Body of pancreas (tissue), 4 donors: ENCODE results near the gene TRIM42. TPM values are rescaled to one million over a fixed set of nuclear protein-coding genes. Genes with fewer than 3 reads are reported as not detected.
A peak's percentile ranks its signal among the peaks of the same experiment; 100 is the strongest.

Experiments used
- ATAC-seq: fragments of 150-250 bp; one replicate; pipeline ENCODE4 v1.9.1; 2016
- DNase-seq, 4 donors: peaks; one replicate each; pipeline ENCODE4 v3.0.0-alpha.2; 2019
- H3K27ac ChIP-seq, 4 donors: fragments of 200-600 bp; sonication (generic); 1 replicate in 3 of 4; 2 replicates in 1 of 4; pipeline versions ENCODE4 v1.5.1 to v1.6.1; 2016 to 2019; ENCODE audit warnings: mild to moderate bottlenecking in 1 of 4, mixed read lengths in 1 of 4, moderate library complexity in 1 of 4
- H3K27me3 ChIP-seq, 2 donors: fragments of 200-600 bp; sonication (generic); one replicate each; pipeline ENCODE4 v1.6.0; 2016; ENCODE audit warnings: mild to moderate bottlenecking in 1 of 2
- H3K36me3 ChIP-seq, 2 donors: fragments of 200-600 bp; sonication (generic); replicated peaks in 1 of 2; 2 replicates each; pipeline ENCODE4 v1.5.1; 2016; ENCODE audit warnings: low read depth in 2 of 2; ENCODE audit not compliant: insufficient read depth in 1 of 2
- H3K4me1 ChIP-seq: fragments of 200-600 bp; sonication (generic); one replicate; pipeline ENCODE4 v1.6.0; 2016
- H3K4me3 ChIP-seq, 2 donors: fragments of 200-600 bp; sonication (generic); 1 replicate in 1 of 2; 2 replicates in 1 of 2; pipeline ENCODE4 v1.5.1; 2016 to 2019
- H3K9me3 ChIP-seq, 3 donors: fragments of 200-600 bp; sonication (generic); 1 replicate in 2 of 3; 2 replicates in 1 of 3; pipeline ENCODE4 v1.5.1; 2016
- POLR2A ChIP-seq, 3 donors: fragments of 450-650 bp; IDR thresholded peaks; one replicate each; pipeline ENCODE4 v1.6.1; 2016; ENCODE audit warnings: antibody characterized with exemption in 3 of 3, mild to moderate bottlenecking in 2 of 3
- WGBS, 2 donors: methylation state at CpG; one replicate each; pipeline ENCODE4 v1.1.5; 2017; 5-methylcytosine and 5-hydroxymethylcytosine counted together
- intact Hi-C: fragments of 100-400 bp; cut with DNase I; formaldehyde crosslinking; loops from one replicate; pipeline ENCODE4 v1.15.1; 2023
- total RNA-seq, 2 donors: library from RNA; depleted of rRNA; stranded (reverse); fragments of >200 nt; gene quantifications; one replicate each; pipeline ENCODE4 v1.1.0, GENCODE V29; 2016
- TF ChIP-seq, protein P1 (sequence below), 7 experiments: fragments of 450-650 bp in 4 of 7; fragments of 200-600 bp in 3 of 7; sonication (generic) in 3 of 7; IDR thresholded peaks; one replicate each; pipeline ENCODE4 v1.5.1; 2016 to 2019; ENCODE audit warnings: antibody characterized with exemption in 7 of 7

The TRIM42 gene
- total RNA-seq, 2 donors from 2014 or later: not detected

DNA sequence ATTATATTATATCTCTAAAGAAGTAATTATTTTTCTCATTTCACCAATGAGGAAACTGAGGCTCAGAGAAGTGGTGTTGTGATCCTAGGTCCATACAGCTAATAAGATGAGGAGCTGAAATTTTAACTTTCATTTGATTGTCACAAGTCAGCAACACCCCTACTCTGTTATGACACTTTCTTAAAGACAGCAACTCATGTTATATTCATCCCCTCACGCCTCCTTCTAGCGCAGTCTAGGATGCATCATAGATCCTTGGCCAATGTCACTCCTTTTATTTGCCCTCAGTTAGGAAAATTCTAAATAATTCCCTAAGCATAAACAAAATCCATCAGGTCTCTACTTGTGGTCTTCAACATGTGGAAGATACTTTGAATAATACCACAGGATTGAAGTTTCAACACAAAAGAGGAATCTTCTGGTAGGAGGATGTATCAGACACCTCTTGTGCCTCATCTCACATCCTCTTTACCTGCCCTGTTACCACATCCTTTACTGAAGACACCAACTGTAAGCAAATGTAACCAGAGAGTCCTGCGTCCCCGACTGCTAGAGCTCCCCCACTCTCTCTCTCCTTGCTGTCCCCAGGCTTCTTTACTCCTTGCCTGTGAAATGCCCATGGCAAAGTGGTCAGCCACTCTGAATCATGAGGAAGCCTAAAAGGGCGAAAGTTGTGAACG, 53.7 kb downstream of the TRIM42 start:
- no peak for DNase-seq

DNA sequence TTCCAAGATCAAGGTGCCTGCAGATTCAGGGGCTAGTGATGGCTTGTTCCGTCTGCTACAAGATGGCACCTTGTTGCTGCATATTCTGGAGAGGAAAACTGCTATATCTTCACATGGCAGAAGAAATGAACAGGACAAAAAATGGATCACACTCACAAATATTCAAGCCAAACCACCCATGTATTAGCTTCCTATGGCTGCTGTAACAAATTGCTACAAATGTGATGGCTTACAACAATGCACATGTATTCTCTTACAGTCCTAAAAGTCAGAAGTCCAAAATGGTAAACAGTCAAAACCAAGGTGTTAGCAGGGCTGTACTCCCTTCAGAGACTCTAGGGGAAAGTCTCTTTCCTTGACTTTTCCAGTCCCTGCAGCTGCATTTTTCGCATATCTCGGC, 55.8 kb downstream of the TRIM42 start:
- H3K9me3 ChIP-seq: no peaks in the 10 kb centered on the region
- DNase-seq: no peak
- H3K36me3 ChIP-seq: no peaks in the 10 kb centered on the region
- intact Hi-C loops: loop anchor here (10.0 kb wide), 1 partner anchor 799 kb away; the partner anchor contains the start of gene CLSTN2
- H3K4me3 ChIP-seq: no peak overlapping the region
- 84 to 89% methylated on average over 3 of the region's 3 CpGs for WGBS, 2 donors
- TF ChIP-seq, protein P1, sequence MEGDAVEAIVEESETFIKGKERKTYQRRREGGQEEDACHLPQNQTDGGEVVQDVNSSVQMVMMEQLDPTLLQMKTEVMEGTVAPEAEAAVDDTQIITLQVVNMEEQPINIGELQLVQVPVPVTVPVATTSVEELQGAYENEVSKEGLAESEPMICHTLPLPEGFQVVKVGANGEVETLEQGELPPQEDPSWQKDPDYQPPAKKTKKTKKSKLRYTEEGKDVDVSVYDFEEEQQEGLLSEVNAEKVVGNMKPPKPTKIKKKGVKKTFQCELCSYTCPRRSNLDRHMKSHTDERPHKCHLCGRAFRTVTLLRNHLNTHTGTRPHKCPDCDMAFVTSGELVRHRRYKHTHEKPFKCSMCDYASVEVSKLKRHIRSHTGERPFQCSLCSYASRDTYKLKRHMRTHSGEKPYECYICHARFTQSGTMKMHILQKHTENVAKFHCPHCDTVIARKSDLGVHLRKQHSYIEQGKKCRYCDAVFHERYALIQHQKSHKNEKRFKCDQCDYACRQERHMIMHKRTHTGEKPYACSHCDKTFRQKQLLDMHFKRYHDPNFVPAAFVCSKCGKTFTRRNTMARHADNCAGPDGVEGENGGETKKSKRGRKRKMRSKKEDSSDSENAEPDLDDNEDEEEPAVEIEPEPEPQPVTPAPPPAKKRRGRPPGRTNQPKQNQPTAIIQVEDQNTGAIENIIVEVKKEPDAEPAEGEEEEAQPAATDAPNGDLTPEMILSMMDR (IDR thresholded peaks at IDR 0.05): no peak
- no peak for TF ChIP-seq POLR2A (IDR thresholded peaks at IDR 0.05)
- no peak overlapping the region for H3K27ac ChIP-seq
- H3K4me1 ChIP-seq: no peaks in the 10 kb centered on the region
- ATAC-seq: no peak
- H3K27me3 ChIP-seq: no peaks in the 10 kb centered on the region

More for the DNA sequence above, 53.7 kb downstream of the TRIM42 start:
- H3K4me1 ChIP-seq: no peaks in the 10 kb centered on the region
- 80 to 91% methylated on average over 6 of the region's 6 CpGs for WGBS, 2 donors
- no peaks in the 10 kb centered on the region for H3K27me3 ChIP-seq
- H3K27ac ChIP-seq: no peak overlapping the region
- H3K36me3 ChIP-seq: no peaks in the 10 kb centered on the region
- no peak for ATAC-seq
- intact Hi-C loops: loop anchor here (10.0 kb wide), 1 partner anchor 797 kb away; the partner anchor contains the start of gene CLSTN2
- TF ChIP-seq, protein P1 (IDR thresholded peaks at IDR 0.05): no peak
- TF ChIP-seq POLR2A (IDR thresholded peaks at IDR 0.05): no peak
- no peaks in the 10 kb centered on the region for H3K9me3 ChIP-seq
- no peak overlapping the region for H3K4me3 ChIP-seq

DNA sequence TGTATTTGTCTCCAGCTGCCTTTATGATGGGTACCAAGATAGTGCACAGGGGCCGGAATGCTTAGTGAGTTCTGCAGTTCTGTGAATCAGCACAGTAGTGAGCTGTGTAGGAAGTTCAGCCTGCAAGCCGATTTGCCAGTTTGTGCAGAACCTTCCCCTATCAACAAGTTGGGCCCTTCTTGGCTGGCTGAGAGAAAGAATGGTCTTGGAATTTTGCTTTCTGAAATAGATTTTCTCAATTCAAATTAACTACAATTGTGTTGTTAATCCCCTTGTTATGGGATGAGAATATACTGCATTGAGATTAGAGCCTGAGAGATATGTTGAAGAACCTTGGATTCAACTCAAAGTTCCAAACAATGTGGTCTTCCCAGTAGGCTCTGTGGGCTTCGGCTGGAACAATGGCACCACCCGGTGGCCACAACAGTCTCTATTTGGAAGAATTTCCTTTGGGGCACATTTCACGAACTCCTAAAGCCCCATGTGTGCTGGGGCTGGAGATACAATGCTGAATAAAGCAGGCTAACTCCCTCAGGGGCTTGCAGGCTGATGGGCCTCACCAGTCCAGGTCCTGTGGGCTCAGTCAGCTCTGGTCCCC, 59.1 kb downstream of the TRIM42 start:
- 36 to 57% methylated on average over 4 to 5 of the region's 5 CpGs for WGBS, 2 donors

DNA sequence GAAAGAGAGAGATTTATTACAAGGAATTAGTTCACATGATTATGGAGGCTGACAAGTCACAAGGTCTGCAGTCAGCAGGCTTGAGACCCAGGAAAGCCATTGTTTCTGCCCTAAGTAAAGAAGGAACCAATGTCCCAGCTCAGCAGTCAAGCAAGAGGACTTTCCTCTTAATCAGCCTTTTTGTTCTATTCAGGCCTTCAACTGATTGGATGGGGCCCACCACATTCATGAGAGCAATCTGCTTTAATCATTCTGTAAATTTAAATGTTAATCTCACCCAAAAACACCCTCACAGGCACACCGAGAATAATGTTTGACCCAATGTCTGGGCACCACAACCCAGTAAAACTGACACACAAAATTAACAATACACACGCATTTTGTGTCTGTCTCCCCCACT, 64.3 kb downstream of the TRIM42 start:
- H3K36me3 ChIP-seq: no peaks in the 10 kb centered on the region
- TF ChIP-seq POLR2A (IDR thresholded peaks at IDR 0.05): no peak
- TF ChIP-seq, protein P1 (IDR thresholded peaks at IDR 0.05): no peak
- no peak for DNase-seq
- no peaks in the 10 kb centered on the region for H3K9me3 ChIP-seq
- no peaks in the 10 kb centered on the region for H3K27me3 ChIP-seq
- H3K4me1 ChIP-seq: no peaks in the 10 kb centered on the region
- WGBS, 2 donors: 84 to 88% methylated on average over 2 of the region's 2 CpGs
- intact Hi-C loops: no loop called here
- H3K27ac ChIP-seq: no peak overlapping the region
- ATAC-seq: no peak
- H3K4me3 ChIP-seq: no peak overlapping the region

More for the DNA sequence above, 59.1 kb downstream of the TRIM42 start:
- ATAC-seq: peak; percentile 53
- no peaks in the 10 kb centered on the region for H3K4me1 ChIP-seq
- intact Hi-C loops: loop anchor here (10.0 kb wide), 1 partner anchor 802 kb away; the partner anchor contains the start of gene CLSTN2
- no peak overlapping the region for H3K27ac ChIP-seq
- TF ChIP-seq, protein P1 (IDR thresholded peaks at IDR 0.05): peak in 6 of 7 experiments; percentile 22 to 66 (median 52)
- TF ChIP-seq POLR2A (IDR thresholded peaks at IDR 0.05): no peak
- DNase-seq: peak; percentile 36 to 57 (median 54)
- H3K27me3 ChIP-seq: no peaks in the 10 kb centered on the region
- H3K36me3 ChIP-seq: no peaks in the 10 kb centered on the region
- no peaks in the 10 kb centered on the region for H3K9me3 ChIP-seq
- H3K4me3 ChIP-seq: no peak overlapping the region
